ENCODE data around the gene FUZ.

FUZ gene

GRCh38 chr19:49776371-49776764 is 36.7 kb downstream of the FUZ start:
- DNase-seq: no peak

DNA sequence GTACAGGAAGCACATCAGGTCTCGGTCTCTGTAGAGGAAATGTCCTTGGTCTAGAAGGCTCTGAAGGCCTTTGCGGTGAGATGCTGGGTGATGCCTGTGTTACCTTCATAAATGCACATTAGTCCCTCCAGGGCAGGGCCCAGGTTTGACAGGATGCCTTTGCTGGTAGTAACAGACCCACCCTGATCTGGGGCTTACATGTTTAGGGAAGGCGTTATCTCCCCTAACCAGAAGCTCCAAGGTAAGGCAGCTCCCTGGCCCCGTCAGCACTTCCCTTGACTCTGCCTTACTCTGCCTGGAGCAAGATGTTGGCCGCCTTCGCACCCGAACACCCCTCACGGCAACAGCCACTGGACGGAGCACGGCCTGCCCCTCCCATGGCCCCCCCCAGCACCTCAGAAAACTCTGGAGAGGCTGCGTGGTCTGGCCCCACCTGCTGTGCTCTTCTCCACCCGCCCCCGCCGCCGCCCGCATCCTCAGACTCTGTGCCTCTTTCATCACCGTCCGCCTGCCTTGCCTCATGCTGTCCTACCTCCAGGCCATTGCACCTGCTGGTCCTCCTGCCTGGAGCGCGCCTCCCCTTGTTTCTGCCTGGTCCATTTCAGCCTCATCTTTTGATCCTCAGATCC is 37.2 kb downstream of the FUZ start:
- DNase-seq: no peak

DNA sequence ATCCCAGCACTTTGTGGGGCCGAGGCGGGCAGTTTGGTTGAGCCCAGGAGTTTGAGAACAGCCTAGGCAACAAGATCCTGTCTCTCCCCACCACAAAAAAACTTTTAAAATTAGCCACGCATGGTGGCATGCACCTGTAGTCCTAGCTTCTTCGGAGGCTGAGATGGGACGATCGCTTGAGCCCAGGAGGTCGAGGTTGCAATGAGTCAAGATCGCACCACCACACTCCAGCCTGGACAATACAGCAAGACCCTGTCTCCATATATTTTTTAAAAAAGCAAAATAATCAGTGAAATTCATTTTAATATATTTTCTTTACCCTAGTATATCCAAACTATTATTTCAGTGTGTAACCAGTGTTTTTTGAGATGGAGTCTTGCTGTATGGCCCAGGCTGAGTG is 38.1 kb downstream of the FUZ start:
- DNase-seq: no peak

DNA sequence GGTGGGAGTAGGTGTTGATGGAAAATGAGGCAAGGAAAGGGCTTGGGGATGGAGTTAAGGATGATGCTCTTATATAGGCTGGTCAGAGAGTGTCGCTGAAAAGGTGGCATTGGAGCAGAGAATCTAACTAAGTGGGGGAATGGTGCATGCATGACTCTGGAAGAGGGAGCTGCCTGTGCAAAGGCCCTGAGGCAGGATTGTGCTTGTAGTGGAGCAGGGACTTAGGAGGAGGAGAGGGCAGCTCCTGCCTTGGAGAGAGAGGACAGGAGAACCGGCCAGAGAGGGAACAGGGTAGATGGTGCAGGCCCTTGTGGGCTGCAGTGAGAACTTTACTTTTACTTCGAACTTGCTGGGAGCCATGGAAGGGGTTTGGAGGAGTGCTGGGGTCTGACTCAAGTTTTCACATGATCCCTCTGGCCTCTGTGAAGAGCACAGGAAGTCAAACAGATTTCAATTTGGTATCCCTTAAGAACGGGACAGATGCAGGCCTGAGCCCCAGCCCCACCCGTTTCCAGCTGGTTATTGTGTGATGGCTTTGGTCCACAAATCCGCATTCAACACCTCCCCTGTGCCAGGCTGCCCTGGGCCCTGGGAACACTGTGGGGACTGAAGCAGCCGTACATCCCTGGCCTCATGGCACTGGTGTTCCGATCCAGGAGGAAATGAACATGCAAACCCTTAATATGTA is 39.3 kb downstream of the FUZ start:
- no peak for DNase-seq

GRCh38 chr19:49772850-49773432 is 40.2 kb downstream of the FUZ start:
- DNase-seq: no peak

DNA sequence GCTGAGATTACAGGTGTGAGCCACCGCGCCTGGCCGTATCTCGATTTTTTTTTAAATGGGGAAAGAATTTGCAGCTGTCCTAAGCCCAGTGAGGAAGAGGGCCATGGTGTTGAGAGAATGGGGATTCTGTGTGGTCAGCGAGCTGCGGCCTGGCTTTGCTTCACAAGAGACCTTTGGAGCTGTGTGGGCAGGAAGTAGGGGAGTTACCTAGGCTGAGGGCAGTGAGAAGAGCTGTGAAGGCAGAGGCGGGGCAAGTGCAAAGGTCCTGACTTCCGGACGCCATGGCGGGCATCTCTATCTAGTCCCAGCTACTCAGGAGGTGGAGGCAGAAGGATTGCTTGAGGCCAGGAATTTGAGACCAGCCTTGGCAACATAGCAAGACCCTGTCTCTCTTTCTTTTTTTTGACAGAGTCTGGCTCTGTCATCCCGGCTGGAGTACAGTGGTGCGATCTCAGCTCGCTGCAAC is 41.4 kb downstream of the FUZ start:
- DNase-seq: no peak

DNA sequence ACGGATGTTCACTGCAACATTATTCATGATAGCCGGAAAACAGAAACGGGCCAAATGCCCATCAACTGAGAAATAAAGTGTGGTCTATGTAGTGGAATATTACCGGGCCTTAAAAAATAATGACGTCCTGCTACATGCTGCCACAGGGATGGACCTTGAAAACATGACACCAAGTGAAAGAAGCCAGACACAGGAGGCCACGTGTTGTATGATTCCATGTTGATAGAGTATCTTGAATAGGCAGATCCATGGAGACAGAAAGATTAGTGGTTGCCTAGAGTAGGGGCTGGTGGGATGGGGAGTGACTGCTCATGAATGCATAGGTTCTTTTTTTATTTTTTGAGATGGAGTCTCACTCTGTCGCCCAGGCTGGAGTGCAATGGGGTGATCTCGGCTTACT is 42.6 kb downstream of the FUZ start:
- DNase-seq: no peak

GRCh38 chr19:49767967-49768581 is 45.0 kb downstream of the FUZ start:
- DNase-seq: no peak

- DNase-seq: no peak
Observed at GRCh38 chr19:49767381-49767780, 45.7 kb downstream of the FUZ start.

- no peak for DNase-seq
Observed at GRCh38 chr19:49766930-49767299, 46.2 kb downstream of the FUZ start, which contains the start of gene AP2A1. Gene AP2A1 (plus strand): TSS chr19:49767001. CDS start chr19:49767134, 133 bp downstream.

- peak; percentile 99 for DNase-seq
Observed at GRCh38 chr19:49766007-49766929, 46.8 kb downstream of the FUZ start.

DNA sequence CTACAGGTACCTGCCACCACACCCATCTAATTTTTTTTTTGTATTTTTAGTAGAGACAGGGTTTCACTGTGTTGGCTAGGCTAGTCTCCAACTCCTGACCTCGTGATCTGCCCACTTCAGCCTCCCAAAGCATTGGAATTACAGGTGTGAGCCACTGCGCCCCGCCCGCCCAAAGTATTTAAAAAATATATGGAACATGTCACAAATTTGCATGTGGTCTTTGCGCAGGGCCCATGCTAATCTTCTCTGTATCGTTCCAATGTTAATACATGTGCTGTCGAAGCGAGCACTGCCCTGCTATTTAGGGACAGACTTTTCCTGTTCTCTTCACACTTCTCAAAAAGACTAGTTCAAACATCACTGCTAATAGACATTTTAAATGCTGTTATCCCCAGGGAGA is 48.8 kb downstream of the FUZ start:
- DNase-seq: no peak

DNA sequence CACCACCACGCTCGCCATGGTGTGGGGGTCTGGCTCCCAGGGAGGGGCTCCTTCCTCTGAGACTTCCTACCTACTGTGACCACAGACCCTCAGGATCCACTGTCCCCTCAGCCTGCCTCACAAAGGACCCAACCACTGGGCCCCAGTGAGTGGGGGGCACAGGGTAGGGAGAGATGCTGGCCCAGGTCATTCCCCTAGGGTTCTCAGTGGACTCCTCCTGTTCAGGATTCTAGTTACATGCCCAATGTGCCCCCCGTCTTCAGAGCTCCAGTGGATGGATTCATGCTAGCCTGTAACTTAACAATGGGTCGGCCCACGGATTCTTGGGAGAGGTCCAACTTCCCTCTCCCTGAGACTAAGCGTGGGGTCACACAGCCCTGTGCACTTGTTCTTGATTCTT is 49.9 kb downstream of the FUZ start, which contains the start of gene TSKS:
Gene TSKS, minus strand, starts transcription at position 77 of the 400 bp plus-strand sequence. Its CDS starts 59 bp downstream, at position 18.
- no peak for DNase-seq

DNA sequence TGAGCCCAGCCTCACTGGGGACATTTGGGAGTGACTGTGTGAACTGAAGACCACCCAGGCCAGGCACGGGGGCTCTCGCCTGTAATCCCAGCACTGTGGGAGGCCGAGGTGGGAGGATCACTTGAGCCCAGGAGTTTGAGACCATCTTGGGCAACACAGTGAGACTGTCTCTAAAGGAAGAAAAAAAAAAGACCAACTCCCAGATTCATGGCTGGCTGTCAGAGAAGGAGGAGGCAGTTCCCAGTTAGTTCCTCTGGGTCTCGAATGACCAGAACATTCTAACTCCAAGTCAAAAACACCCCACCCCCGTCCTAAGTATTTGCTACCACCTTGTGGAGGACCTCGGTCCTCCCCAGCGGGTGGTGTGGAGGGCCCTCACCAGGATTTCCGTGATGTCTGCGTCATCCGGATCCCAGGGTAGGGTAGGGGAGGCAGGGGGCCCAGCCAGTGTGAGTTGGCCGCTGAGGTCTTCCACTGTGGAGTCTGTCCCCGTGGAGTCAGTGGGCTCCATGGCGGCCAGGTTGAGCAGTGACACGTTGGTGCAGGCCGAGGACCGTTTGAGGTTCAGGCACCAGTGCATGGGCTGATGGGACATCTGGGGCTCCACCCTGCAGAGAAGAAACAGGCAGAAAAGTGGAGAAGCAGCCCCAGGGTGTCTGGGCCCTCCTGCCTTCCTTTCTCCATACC is 51.3 kb downstream of the FUZ start:
- peak; percentile 33 to 37 for DNase-seq

- no peak for DNase-seq
Observed at GRCh38 chr19:49761249-49761624, 51.9 kb downstream of the FUZ start.

- DNase-seq: no peak
Observed at GRCh38 chr19:49758292-49758691, 54.8 kb downstream of the FUZ start.
